Measurements from ENCODE around the gene C16orf54. TPM values are rescaled to one million over a fixed set of nuclear protein-coding genes. Genes with fewer than 3 reads are reported as not detected.

Gene C16orf54
- total RNA-seq, 1 experiment from 2014 or later = not detected

DNA sequence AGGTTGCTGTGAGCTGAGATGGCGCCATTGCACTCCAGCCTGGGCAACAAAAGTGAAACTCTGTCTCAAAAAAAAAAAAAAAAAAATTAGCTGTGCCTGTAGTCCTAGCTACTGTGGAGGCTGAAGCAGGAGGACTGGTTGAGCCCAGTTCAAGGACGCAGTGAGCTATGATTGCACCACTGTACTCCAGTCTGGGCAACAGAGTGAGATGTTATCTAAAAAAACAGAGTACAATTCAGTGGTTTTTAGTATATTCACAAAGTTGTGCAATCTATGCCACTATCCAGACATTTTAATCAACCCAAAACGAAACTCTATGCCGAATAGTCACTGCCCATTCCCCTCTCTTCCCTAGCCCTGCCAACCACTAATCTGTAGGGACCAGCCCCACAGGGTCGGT, 25.1 kb downstream of the C16orf54 start:
- DNase-seq (ENCODE audit: unreplicated experiment) = no peak
- POLR2A ChIA-PET = no interaction called here
- TF ChIP-seq, protein P1, sequence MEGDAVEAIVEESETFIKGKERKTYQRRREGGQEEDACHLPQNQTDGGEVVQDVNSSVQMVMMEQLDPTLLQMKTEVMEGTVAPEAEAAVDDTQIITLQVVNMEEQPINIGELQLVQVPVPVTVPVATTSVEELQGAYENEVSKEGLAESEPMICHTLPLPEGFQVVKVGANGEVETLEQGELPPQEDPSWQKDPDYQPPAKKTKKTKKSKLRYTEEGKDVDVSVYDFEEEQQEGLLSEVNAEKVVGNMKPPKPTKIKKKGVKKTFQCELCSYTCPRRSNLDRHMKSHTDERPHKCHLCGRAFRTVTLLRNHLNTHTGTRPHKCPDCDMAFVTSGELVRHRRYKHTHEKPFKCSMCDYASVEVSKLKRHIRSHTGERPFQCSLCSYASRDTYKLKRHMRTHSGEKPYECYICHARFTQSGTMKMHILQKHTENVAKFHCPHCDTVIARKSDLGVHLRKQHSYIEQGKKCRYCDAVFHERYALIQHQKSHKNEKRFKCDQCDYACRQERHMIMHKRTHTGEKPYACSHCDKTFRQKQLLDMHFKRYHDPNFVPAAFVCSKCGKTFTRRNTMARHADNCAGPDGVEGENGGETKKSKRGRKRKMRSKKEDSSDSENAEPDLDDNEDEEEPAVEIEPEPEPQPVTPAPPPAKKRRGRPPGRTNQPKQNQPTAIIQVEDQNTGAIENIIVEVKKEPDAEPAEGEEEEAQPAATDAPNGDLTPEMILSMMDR (IDR thresholded peaks at IDR 0.05; ENCODE audit: unreplicated experiment) = no peak
- Mint-ChIP-seq H3K36me3 (ENCODE audit: insufficient read depth, unreplicated experiment) (no peaks in the 10 kb centered on the region), H3K27ac (ENCODE audit: low read depth, unreplicated experiment) (peak overlapping the region; percentile 16), H3K4me3 (ENCODE audit: unreplicated experiment) (no peak overlapping the region), H3K27me3 (ENCODE audit: insufficient read depth, unreplicated experiment) (peaks cover 11% of the 10 kb centered on the region), H3K4me1 (ENCODE audit: insufficient read depth, unreplicated experiment) (peaks cover 6% of the 10 kb centered on the region), H3K9me3 (ENCODE audit: unreplicated experiment) (no peaks in the 10 kb centered on the region)
- intact Hi-C loops (cut with micrococcal nuclease) = no loop called here
- no TSS peak for BruUV-seq (replicated peaks)
- CTCF ChIA-PET = interaction anchor here (0.6 to 2.6 kb wide), 5 partner anchors 14 to 142 kb away, joined by 3 to 22 read pairs (median 3); partner anchors contain the start of gene CDIPT

DNA sequence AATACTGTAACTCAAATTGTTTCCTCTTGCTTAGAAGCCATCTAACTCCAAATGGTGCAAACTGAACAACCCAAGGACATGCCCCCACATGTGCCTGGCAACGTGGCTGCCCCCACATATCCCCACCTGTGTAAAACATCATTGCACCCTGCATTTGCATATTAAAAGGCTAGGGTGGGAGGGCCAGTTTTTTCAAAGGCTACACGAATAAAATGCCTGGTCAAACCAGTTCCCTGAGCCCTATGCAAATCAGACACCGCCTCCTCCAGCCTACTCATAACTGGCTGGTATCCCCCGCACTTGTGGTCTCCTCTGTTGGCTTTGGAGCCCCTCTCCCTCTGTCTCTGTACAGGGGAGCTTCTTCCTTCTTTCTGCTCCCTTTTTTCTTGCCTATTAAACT, 26.7 kb downstream of the C16orf54 start:
- H3K4me3 Mint-ChIP-seq (ENCODE audit: unreplicated experiment) = no peak overlapping the region
- no peak for DNase-seq (ENCODE audit: unreplicated experiment)
- no TSS peak for BruUV-seq (replicated peaks)
- intact Hi-C loops (cut with micrococcal nuclease) = no loop called here
- H3K27me3 Mint-ChIP-seq (ENCODE audit: insufficient read depth, unreplicated experiment) = peaks cover 11% of the 10 kb centered on the region
- no peak overlapping the region for H3K27ac Mint-ChIP-seq (ENCODE audit: low read depth, unreplicated experiment)
- H3K9me3 Mint-ChIP-seq (ENCODE audit: unreplicated experiment) = no peaks in the 10 kb centered on the region
- H3K4me1 Mint-ChIP-seq (ENCODE audit: insufficient read depth, unreplicated experiment) = peaks cover 6% of the 10 kb centered on the region
- TF ChIP-seq, protein P1 (IDR thresholded peaks at IDR 0.05; ENCODE audit: unreplicated experiment) = no peak
- CTCF ChIA-PET = interaction anchor here (0.6 to 1.6 kb wide), 4 partner anchors 11 to 696 kb away, joined by 3 to 7 read pairs (median 5); no protein-coding TSS in a partner anchor
- POLR2A ChIA-PET = no interaction called here
- no peaks in the 10 kb centered on the region for H3K36me3 Mint-ChIP-seq (ENCODE audit: insufficient read depth, unreplicated experiment)

DNA sequence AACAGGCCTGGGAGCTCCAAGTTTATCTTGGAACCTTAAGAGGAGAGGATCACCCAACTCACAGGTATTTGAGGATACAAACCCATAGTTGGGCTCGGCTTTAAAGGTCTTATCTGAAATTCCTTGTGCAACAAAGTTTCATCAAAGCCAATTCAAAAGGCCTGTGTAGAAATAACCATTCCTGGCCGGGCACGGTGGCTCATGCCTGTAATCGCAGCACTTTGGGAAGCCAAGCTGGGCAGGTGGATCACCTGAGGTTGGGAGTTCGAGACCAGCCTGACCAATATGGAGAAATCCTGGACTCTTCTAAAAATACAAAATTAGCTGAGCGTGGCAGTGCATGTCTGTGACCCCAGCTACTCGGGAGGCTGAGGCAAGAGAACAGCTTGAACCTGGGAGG, 28.7 kb downstream of the C16orf54 start:
- TF ChIP-seq, protein P1 (IDR thresholded peaks at IDR 0.05; ENCODE audit: unreplicated experiment) = no peak
- Mint-ChIP-seq H3K9me3 (ENCODE audit: unreplicated experiment) (no peaks in the 10 kb centered on the region), H3K4me1 (ENCODE audit: insufficient read depth, unreplicated experiment) (peaks cover 6% of the 10 kb centered on the region), H3K36me3 (ENCODE audit: insufficient read depth, unreplicated experiment) (no peaks in the 10 kb centered on the region), H3K27me3 (ENCODE audit: insufficient read depth, unreplicated experiment) (peaks cover 11% of the 10 kb centered on the region), H3K4me3 (ENCODE audit: unreplicated experiment) (no peak overlapping the region), H3K27ac (ENCODE audit: low read depth, unreplicated experiment) (no peak overlapping the region)
- DNase-seq (ENCODE audit: unreplicated experiment) = no peak
- no TSS peak for BruUV-seq (replicated peaks)
- intact Hi-C loops (cut with micrococcal nuclease) = no loop called here
- POLR2A ChIA-PET = interaction anchor here (1.1 kb wide), 1 partner anchor 728 kb away, joined by 3 read pairs; no protein-coding TSS in a partner anchor
- CTCF ChIA-PET = interaction anchor here (0.8 to 2.6 kb wide), 4 partner anchors 13 to 306 kb away, joined by 3 to 19 read pairs (median 4); partner anchors contain the start of gene C16orf92

DNA sequence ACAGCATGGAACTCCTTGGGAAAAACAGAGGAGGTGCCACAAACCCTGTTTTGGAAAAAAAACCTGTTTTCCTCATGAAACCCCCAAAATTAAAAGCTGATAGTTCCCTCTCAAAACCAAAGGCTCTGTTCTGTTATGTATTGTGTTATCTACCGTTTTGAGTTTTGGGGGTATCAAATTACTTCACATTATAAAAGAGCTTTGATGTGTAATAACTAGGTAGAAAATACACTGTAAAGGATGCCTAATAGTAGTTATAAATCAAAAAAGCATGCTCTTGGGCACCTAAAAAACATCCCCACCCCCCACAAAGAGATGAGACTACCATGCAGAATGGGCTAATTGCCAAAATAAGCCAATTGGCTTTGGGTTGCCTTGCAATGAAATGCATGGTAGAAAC, 30.8 kb downstream of the C16orf54 start:
- no peak overlapping the region for H3K27ac Mint-ChIP-seq (ENCODE audit: low read depth, unreplicated experiment)
- no peak overlapping the region for H3K4me3 Mint-ChIP-seq (ENCODE audit: unreplicated experiment)
- DNase-seq (ENCODE audit: unreplicated experiment) = no peak
- H3K36me3 Mint-ChIP-seq (ENCODE audit: insufficient read depth, unreplicated experiment) = no peaks in the 10 kb centered on the region
- ChIA-PET CTCF (interaction anchor here (0.6 to 1.1 kb wide), 2 partner anchors 14 to 15 kb away, joined by 3 read pairs; no protein-coding TSS in a partner anchor), POLR2A (interaction anchor here (0.6 kb wide), 1 partner anchor 23 kb away, joined by 3 read pairs; no protein-coding TSS in a partner anchor)
- TF ChIP-seq, protein P1 (IDR thresholded peaks at IDR 0.05; ENCODE audit: unreplicated experiment) = no peak
- H3K27me3 Mint-ChIP-seq (ENCODE audit: insufficient read depth, unreplicated experiment) = peaks cover 11% of the 10 kb centered on the region
- H3K4me1 Mint-ChIP-seq (ENCODE audit: insufficient read depth, unreplicated experiment) = peaks cover 5% of the 10 kb centered on the region
- no peaks in the 10 kb centered on the region for H3K9me3 Mint-ChIP-seq (ENCODE audit: unreplicated experiment)
- no TSS peak for BruUV-seq (replicated peaks)
- intact Hi-C loops (cut with micrococcal nuclease) = no loop called here
